ENCODE results near the gene NOL9. TPM values are rescaled to one million over a fixed set of nuclear protein-coding genes. Genes with fewer than 3 reads are reported as not detected.

NOL9 gene
- total and polyA plus RNA-seq, 9 of the 15 experiments (the other 6 are each of a cell fraction or from before 2014, with no cell fraction given), result 5.6 to 76.5 (median 47.3) TPM

DNA sequence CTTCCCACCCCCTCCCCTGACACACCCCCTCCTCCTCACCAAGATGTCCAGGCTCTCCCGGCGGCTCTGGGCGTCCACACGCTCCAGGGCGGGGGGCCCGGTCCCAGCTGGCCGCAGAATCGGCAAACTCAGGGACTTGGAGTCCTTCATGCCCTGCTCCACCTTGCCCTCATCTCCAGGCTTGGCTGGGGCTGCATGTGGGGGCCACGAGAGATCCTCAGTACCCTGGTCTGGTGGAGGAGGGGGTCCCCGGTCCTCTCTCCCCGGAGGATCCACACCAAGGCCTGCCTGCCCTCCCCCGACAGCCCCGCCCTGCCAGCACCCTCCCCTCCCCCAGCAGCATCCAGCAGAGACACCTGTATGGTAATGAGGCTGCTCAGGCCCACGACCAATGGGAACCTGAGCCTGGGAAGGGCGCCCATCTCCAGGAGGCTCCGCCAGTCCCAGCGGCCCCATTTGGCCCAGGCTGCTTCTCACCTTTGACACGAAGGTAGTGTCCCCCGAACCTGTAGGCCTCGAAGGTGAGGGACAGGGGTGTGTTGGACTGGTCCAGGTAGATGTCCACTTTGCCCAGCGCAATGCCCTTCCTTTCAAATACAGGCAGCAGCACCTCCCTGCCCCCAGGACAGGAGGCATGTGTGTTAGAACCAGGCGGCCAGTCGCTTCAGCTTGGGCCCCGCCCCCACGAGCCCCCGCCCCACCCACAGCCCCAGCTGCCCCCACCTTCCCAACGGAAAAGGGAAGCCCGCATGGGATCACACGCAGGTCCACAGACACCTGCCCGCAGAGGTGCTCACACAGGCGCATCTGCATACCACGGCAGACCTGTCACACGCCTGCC, 80.1 kb downstream of the NOL9 start:
- intact Hi-C loops (cut with micrococcal nuclease), result loop anchor here (5.0 kb wide), 1 partner anchor 67 kb away; no protein-coding TSS in a partner anchor
- no peak for FAIRE-seq
- POLR2A ChIA-PET, result no interaction called here

More for the DNA sequence above, 80.1 kb downstream of the NOL9 start:
- BruUV-seq (replicated peaks), result no TSS peak
- DNase-seq (ENCODE audit: extremely low read depth in 1 of 4, low spot score in 3 of 4), result peak in 1 of 4 experiments; percentile 53
- in situ Hi-C loops (cut with MboI), result loop anchor here (5.0 kb wide), 1 partner anchor 62 kb away; no protein-coding TSS in a partner anchor
- no peaks in the 10 kb centered on the region for H3K9me3 ChIP-seq (replicated peaks; ENCODE audit: control insufficient read depth, insufficient read depth, low read depth, low read length)
- peaks cover 10 to 58% of the 10 kb centered on the region in 2 experiments; a peak in 4 of 5 replicates for H3K4me1 ChIP-seq (replicated peaks in 1 of 2; ENCODE audit: control insufficient read depth in 2 of 2, insufficient read depth in 2 of 2, low read length in 2 of 2)
- H3K9ac ChIP-seq (ENCODE audit: insufficient read depth in 1 of 2, low read depth in 2 of 2, low read length in 2 of 2), result no peak overlapping the region
- H3K4me3 ChIP-seq, result no peak overlapping the region
- no peaks in the 10 kb centered on the region for H3K79me2 ChIP-seq (ENCODE audit: control insufficient read depth, insufficient read depth, low read length)
- H2AFZ ChIP-seq (ENCODE audit: low read depth, low read length), result no peak overlapping the region
- no peak for ATAC-seq
- H3K4me2 ChIP-seq (ENCODE audit: insufficient read depth, low read length), result no peak overlapping the region
- H3K9me1 ChIP-seq (ENCODE audit: control insufficient read depth, insufficient read depth, low read length), result peaks cover 2% of the 10 kb centered on the region
- peaks cover 33 to 75% of the 10 kb centered on the region in 2 experiments for H3K27me3 ChIP-seq (ENCODE audit: control insufficient read depth in 2 of 2, insufficient read depth in 2 of 2, low read length in 2 of 2)
- H3K27ac ChIP-seq (ENCODE audit: extremely low read depth, low read depth, low read length), result no peak overlapping the region
- TF ChIP-seq CBX3 (IDR thresholded peaks at IDR 0.05; ENCODE audit: borderline replicate concordance in 1 of 2, low read length in 2 of 2) (no peak), ZNF511 (CRISPR knock-in tag; IDR thresholded peaks at IDR 0.05) (0 out of 2 replicates have a peak, but pooled peaks have one; percentile 39), ZNF764 (CRISPR knock-in tag; IDR thresholded peaks at IDR 0.05; ENCODE audit: low read depth) (no peak), ZBTB7A (IDR thresholded peaks at IDR 0.05; ENCODE audit: borderline replicate concordance, control insufficient read depth, low read depth, low read length) (peak; percentile 22; the same call in 1 of the 2 replicates), TAF1 (IDR thresholded peaks at IDR 0.05; ENCODE audit: control insufficient read depth, extremely low read depth, insufficient read depth, low read length, severe bottlenecking) (no peak), E2F3 (CRISPR knock-in tag; IDR thresholded peaks at IDR 0.05) (no peak), KDM2B (CRISPR knock-in tag; IDR thresholded peaks at IDR 0.05) (no peak), RHOXF2B (CRISPR knock-in tag; conservative IDR thresholded peaks at IDR 0.05) (no peak), ZNF253 (CRISPR knock-in tag; conservative IDR thresholded peaks at IDR 0.05) (no peak), BHLHE40 (IDR thresholded peaks at IDR 0.05; ENCODE audit: low read length) (no peak)
- CTCF ChIA-PET (ENCODE audit: low intra/inter-chr PET ratio), result interaction anchor here (1.3 kb wide), 2 partner anchors 126 to 228 kb away, joined by 4 to 6 read pairs; no protein-coding TSS in a partner anchor
- H3K36me3 ChIP-seq (ENCODE audit: control insufficient read depth, insufficient read depth, low read length), result no peaks in the 10 kb centered on the region
- WGBS (ENCODE audit: insufficient coverage, low coverage, missing lambda C conversion rate), result 8% methylated on average over 26 of the region's 33 CpGs
- peaks cover 41% of the 10 kb centered on the region for H4K20me1 ChIP-seq (replicated peaks; ENCODE audit: control insufficient read depth, insufficient read depth, low read length)
